ENCODE measurements around the gene RGS6.

- TF ChIP-seq CTCF (conservative IDR thresholded peaks at IDR 0.05 in 1 of 2, IDR thresholded peaks at IDR 0.05 in 1 of 2; ENCODE audit: low read depth in 1 of 2, low read length in 2 of 2) = no peak
- TF ChIP-seq EZH2 (IDR thresholded peaks at IDR 0.05; ENCODE audit: low read length, missing control alignments) = no peak
Observed at GRCh38 chr14:72541546-72541945, 609.3 kb downstream of the RGS6 start.

Data from fibroblast of lung (primary cell).